GM19463 (cell line): ENCODE measurements around the gene LIN7A.
"Not testable (repeated sequence)": the region's sequence is repeated elsewhere in the genome, so short reads cannot be mapped to it uniquely, and the experiment has no call there.

Experiments used
- ATAC-seq: cut with Tn5 transposase; IDR thresholded peaks from one replicate; pipeline ENCODE4 v1.9.1; 2021; ENCODE audit warnings: mild to moderate bottlenecking, moderate library complexity; ENCODE audit not compliant: unreplicated experiment

LIN7A gene

GRCh38 chr12:80814453-80814852 lies 123.3 kb downstream of the LIN7A start:
- ATAC-seq = no peak

DNA sequence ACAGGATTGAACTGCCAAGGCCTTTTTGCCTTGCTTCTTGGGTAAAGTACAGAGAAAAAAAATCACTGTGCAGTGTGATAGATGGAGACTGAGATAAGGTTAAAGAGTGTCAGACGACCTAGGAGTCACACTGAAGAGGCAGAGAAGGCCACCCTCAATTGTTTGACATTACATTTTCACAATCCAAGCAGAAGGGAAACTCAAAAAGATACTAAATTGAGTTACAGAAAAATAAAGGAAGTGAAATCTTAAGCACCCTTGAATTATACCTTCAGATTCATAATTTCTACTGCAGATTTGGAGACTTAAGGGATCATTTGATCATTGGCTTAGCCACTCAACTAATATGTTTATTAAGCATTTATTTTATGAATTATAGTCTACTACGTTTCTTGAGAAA lies 123.9 kb downstream of the LIN7A start:
- peak; percentile 29 for ATAC-seq

GRCh38 chr12:80811957-80812708 lies 125.6 kb downstream of the LIN7A start:
- peak; percentile 28 for ATAC-seq

DNA sequence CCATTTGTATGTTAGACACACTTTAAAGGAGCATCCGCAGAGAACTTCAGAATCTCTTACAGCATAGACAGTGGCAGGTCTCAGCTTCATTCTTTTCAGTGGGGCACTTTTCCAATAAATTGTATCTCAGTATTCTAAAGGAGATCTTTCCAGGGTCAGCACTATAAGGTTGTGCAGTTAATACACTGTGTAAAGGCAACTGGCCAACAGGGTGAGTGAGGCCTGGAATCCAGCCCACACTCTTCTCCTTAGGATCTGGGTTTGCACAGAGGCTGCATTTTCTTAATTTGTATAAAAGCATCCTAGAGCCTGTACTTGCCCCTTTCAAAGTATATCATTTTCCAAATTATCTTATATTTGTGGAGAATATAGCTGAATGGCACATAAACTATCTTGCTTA lies 126.9 kb downstream of the LIN7A start:
- ATAC-seq = no peak

DNA sequence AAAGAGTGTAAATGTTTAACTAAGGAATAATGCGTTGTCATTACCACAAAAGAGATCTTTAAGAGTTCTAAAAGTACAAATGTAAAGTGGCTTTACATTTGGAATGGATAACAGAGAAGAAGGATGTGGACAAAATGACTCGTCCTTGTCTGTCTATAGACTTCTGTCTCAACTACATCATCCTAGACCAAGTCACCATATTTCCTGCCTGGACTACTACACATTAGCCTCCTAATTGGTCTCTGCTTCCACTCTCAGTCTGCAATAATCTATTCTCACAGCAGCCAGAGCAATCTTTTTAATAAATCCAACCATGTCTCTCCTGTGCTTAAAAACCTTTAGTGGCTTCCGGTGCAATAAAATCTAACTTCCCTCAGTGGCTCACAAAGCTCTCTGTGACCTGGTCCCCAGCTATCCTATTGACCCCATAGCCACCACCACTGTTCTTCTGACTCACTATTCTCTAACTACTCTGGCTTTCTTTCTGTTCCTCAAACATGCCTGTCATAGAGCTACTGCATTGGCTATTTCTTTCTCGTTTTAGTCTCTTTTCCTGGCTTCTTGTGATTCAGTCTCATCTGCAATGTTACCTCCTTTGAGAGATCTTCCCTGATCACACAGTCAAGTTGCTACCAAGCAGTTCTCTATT lies 130.0 kb downstream of the LIN7A start:
- ATAC-seq = peak; percentile 84

GRCh38 chr12:80805106-80805505 lies 132.6 kb downstream of the LIN7A start:
- no peak for ATAC-seq

GRCh38 chr12:80802652-80803400 lies 134.9 kb downstream of the LIN7A start:
- peak; percentile 86 for ATAC-seq

- no peak for ATAC-seq
Observed at GRCh38 chr12:80798281-80798680, 139.5 kb downstream of the LIN7A start.

- no peak for ATAC-seq
Observed at GRCh38 chr12:80794551-80794950, 143.2 kb downstream of the LIN7A start.

DNA sequence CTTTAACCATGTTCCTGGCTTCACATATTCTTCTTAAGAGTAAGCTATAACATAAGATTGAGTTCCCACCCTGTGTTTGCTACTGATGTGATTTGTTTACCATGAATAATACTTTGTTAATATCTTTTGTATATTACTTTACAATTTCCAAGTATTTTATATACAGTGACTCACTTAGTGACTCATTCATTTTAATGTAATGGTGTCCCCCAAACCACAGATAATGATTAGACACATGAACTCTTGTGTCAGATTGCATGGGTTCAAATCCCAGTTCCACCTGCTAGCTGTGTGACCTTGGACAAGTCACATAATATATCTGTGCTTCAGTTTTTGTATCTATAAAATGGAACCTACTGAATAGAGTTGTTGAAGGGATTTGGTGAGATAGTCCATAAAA lies 144.9 kb downstream of the LIN7A start:
- no peak for ATAC-seq

- peak; percentile 53 for ATAC-seq
Observed at GRCh38 chr12:80791863-80792262, 145.9 kb downstream of the LIN7A start.

DNA sequence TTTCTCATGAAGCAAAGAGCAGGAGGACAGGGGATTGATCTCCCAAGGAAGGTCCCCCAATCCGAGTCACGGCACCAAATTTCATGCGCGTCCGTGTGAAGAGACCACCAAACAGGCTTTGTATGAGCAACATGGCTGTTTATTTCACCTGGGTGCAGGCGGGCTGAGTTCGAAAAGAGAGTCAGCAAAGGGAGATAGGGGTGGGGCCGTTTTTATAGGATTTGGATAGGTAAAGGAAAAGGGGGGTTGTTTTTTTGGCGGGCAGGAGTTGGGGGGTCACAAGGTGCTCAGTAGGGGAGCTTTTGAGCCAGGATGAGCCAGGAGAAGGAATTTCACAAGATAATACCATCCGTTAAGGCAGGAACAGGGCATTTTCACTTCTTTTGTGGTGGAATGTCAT lies 149.3 kb downstream of the LIN7A start:
- not testable (repeated sequence) for ATAC-seq

GRCh38 chr12:80782963-80783470 lies 154.7 kb downstream of the LIN7A start:
- ATAC-seq = not testable (repeated sequence)

- ATAC-seq = no peak
Observed at GRCh38 chr12:80781313-80781712, 156.4 kb downstream of the LIN7A start.

DNA sequence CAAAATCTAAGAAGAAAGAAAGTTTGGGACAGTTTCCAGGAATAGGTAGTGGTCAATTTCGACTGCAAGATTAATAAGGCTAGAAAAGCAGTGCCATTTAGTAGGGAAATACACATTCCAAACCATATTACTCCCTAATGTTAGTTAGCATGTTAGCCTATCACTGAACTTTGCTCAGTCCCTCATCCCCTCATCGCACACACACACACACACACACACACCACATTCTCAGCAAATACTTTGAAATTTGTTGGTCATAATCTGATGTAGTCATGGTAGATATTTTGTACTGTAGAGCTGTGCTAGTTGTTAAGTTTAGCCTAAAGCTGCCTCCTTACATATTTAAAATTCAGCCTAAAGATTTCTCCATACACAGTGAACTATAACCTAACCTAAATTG lies 157.0 kb downstream of the LIN7A start:
- no peak for ATAC-seq

- ATAC-seq = peak; percentile 94
Observed at GRCh38 chr12:80778005-80778541, 159.7 kb downstream of the LIN7A start.

GRCh38 chr12:80777587-80777986 lies 160.1 kb downstream of the LIN7A start:
- ATAC-seq = no peak

- no peak for ATAC-seq
Observed at GRCh38 chr12:80776706-80777105, 161.0 kb downstream of the LIN7A start.

DNA sequence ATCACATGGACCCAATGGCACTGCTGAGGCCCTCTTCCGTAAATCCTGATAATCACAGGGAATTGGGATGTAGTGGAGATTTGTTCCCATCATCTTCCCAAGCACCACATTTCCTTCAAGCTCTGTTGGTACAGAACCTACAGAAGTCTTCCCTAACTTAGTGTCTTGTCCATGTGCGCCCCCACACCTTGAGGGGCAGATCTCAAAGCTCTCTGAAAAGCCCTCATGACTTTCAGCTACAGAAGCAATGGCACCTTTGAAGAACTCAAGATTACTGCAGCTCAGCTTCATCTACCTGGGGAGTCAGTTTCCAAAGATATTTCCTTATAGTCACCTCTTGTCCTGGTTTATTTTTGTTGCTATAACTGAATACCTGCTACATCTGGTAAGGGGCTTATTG lies 166.8 kb downstream of the LIN7A start:
- no peak for ATAC-seq

DNA sequence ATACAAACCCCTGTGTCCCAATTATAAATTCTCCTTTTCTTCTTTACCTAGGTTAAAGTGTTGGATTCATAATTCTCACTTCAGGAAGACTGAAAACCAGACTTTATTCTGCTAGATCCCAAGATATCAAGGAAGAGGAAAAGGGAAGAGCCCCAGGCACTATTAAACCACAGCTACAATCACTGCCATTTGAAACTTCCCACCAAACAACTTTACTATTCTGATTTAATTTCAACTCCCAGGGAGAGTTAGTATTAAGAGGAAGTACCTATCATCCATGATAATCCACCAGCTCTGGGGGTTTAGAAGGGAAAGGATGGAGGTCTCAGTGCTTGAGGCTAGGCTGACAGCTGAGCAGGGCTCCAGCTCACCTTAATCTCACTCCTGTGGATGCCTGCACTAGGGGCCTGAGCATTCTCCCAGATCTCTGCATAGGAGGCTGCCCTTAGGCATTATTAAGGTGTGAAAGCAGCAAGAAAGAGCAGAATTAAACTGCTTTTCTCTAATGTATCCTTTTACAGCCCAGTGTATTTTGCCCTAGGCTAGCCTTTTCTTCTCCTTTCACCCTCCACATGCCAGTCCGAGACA lies 168.1 kb downstream of the LIN7A start:
- no peak for ATAC-seq

DNA sequence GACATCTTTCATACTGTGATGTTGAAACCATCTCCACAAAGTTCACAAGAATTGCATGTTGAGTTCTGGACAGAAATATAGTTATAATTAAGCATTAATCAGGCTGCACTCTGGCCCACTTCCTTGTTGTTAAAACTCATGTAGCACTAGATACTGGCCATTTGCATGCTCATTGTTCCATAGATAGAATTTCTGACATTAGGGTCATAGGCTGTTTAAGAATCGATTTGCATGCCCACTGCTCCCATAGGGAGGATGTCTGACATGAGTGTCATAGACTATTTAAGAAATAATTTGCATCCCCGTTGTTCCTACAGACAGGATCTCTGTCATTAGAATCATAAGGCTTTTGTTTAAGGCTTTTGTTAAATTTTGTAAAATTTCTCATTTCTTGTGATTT lies 170.8 kb downstream of the LIN7A start:
- ATAC-seq = peak; percentile 92
